ENCODE data around the gene HSD17B13.
A peak's percentile ranks its signal among the peaks of the same experiment; 100 is the strongest.

HSD17B13 gene

GRCh38 chr4:87322754-87323153, at the start of gene HSD17B13:
Gene HSD17B13 (minus strand): TSS chr4:87322882. CDS start chr4:87322841, 41 bp downstream.
- DNase-seq: no peak

- DNase-seq: no peak
Measured at GRCh38 chr4:87370068-87370467, 47.4 kb upstream of the HSD17B13 start.

- no peak for DNase-seq
Measured at GRCh38 chr4:87366521-87367162, 44.0 kb upstream of the HSD17B13 start.

- no peak for DNase-seq
Measured at GRCh38 chr4:87365348-87365747, 42.7 kb upstream of the HSD17B13 start.

GRCh38 chr4:87363552-87363951, 40.9 kb upstream of the HSD17B13 start:
- DNase-seq: peak; percentile 8

GRCh38 chr4:87360338-87360935, 37.8 kb upstream of the HSD17B13 start:
- DNase-seq: no peak

GRCh38 chr4:87359258-87359657, 36.6 kb upstream of the HSD17B13 start:
- DNase-seq: no peak

- DNase-seq: no peak
Measured at GRCh38 chr4:87356832-87357526, 34.3 kb upstream of the HSD17B13 start.

- peak; percentile 40 for DNase-seq
Measured at GRCh38 chr4:87354168-87355102, 31.8 kb upstream of the HSD17B13 start.

- DNase-seq: peak; percentile 51
Measured at GRCh38 chr4:87353592-87353991, 30.9 kb upstream of the HSD17B13 start.

- DNase-seq: no peak
Measured at GRCh38 chr4:87345139-87345538, 22.5 kb upstream of the HSD17B13 start.

GRCh38 chr4:87342872-87343271, 20.2 kb upstream of the HSD17B13 start:
- no peak for DNase-seq

- DNase-seq: peak; percentile 67
Measured at GRCh38 chr4:87341954-87342635, 19.4 kb upstream of the HSD17B13 start.

- no peak for DNase-seq
Measured at GRCh38 chr4:87339440-87339839, 16.8 kb upstream of the HSD17B13 start.

GRCh38 chr4:87337361-87337760, 14.7 kb upstream of the HSD17B13 start:
- no peak for DNase-seq

- no peak for DNase-seq
Measured at GRCh38 chr4:87333267-87333666, 10.6 kb upstream of the HSD17B13 start.

- no peak for DNase-seq
Measured at GRCh38 chr4:87330761-87331160, 8.1 kb upstream of the HSD17B13 start.

- no peak for DNase-seq
Measured at GRCh38 chr4:87327136-87327535, 4.5 kb upstream of the HSD17B13 start.

GRCh38 chr4:87326460-87326859, 3.8 kb upstream of the HSD17B13 start:
- no peak for DNase-seq

GRCh38 chr4:87321888-87322287, 794 bp downstream of the HSD17B13 start:
- DNase-seq: peak; percentile 11

- no peak for DNase-seq
Measured at GRCh38 chr4:87317527-87317926, 5.2 kb downstream of the HSD17B13 start.

- no peak for DNase-seq
Measured at GRCh38 chr4:87316961-87317360, 5.7 kb downstream of the HSD17B13 start.
